ENCODE measurements around the gene GMDS. TPM values are rescaled to one million over a fixed set of nuclear protein-coding genes. Genes with fewer than 3 reads are reported as not detected.

The GMDS gene
- total RNA-seq, 1 experiment from 2014 or later: 10.0 TPM

- no peak for DNase-seq (ENCODE audit: low read depth)
Measured at GRCh38 chr6:1614448-1615150, 630.8 kb downstream of the GMDS start.

GRCh38 chr6:1613688-1614447 lies 631.5 kb downstream of the GMDS start:
- peak; percentile 44 for DNase-seq (ENCODE audit: low read depth)

GRCh38 chr6:1613346-1613687 lies 632.1 kb downstream of the GMDS start:
- no peak for DNase-seq (ENCODE audit: low read depth)

GRCh38 chr6:1612974-1613306 lies 632.5 kb downstream of the GMDS start:
- DNase-seq (ENCODE audit: low read depth): peak; percentile 77

GRCh38 chr6:1612299-1612973 lies 633.0 kb downstream of the GMDS start:
- no peak for DNase-seq (ENCODE audit: low read depth)

GRCh38 chr6:1611572-1612298 lies 633.7 kb downstream of the GMDS start:
- peak; percentile 64 for DNase-seq (ENCODE audit: low read depth)

- peak; percentile 77 for DNase-seq (ENCODE audit: low read depth)
Measured at GRCh38 chr6:1611322-1611571, 634.2 kb downstream of the GMDS start.

DNA sequence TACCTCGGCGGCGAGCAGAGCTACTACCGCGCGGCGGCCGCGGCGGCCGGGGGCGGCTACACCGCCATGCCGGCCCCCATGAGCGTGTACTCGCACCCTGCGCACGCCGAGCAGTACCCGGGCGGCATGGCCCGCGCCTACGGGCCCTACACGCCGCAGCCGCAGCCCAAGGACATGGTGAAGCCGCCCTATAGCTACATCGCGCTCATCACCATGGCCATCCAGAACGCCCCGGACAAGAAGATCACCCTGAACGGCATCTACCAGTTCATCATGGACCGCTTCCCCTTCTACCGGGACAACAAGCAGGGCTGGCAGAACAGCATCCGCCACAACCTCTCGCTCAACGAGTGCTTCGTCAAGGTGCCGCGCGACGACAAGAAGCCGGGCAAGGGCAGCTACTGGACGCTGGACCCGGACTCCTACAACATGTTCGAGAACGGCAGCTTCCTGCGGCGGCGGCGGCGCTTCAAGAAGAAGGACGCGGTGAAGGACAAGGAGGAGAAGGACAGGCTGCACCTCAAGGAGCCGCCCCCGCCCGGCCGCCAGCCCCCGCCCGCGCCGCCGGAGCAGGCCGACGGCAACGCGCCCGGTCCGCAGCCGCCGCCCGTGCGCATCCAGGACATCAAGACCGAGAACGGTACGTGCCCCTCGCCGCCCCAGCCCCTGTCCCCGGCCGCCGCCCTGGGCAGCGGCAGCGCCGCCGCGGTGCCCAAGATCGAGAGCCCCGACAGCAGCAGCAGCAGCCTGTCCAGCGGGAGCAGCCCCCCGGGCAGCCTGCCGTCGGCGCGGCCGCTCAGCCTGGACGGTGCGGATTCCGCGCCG lies 634.7 kb downstream of the GMDS start:
- DNase-seq (ENCODE audit: low read depth): peak; percentile 73

DNA sequence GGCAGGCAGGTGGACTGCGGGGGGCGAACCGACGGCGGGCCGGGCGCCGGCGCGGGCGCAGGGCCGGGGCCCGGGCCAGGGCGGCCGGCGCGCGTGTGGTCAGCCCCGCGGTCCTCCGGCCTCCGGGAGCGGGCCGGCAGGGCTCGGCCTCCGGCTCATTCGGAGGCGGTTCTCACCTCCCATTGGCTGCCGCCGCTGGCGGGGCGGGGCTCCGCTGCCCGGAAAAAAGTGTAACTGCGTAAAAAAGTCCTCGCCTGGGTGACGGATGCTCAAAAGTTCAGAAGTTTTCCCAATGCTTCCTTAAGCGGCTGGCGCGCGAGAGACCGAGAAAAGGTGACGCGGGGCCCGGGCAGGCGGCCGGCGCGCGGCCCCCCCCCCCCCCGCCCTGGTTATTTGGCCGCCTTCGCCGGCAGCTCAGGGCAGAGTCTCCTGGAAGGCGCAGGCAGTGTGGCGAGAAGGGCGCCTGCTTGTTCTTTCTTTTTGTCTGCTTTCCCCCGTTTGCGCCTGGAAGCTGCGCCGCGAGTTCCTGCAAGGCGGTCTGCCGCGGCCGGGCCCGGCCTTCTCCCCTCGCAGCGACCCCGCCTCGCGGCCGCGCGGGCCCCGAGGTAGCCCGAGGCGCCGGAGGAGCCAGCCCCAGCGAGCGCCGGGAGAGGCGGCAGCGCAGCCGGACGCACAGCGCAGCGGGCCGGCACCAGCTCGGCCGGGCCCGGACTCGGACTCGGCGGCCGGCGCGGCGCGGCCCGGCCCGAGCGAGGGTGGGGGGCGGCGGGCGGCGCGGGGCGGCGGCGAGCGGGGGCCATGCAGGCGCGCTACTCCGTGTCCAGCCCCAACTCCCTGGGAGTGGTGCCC lies 635.5 kb downstream of the GMDS start, which contains the start of gene FOXC1:
TSS of gene FOXC1 (plus strand) at position 268 of the 849 bp plus-strand sequence. CDS start at position 799, 531 bp downstream.
- peak; percentile 93 for DNase-seq (ENCODE audit: low read depth)

- DNase-seq (ENCODE audit: low read depth): peak; percentile 69
Measured at GRCh38 chr6:1609041-1609647, 636.3 kb downstream of the GMDS start.

GRCh38 chr6:1608222-1609040 lies 637.0 kb downstream of the GMDS start:
- DNase-seq (ENCODE audit: low read depth): no peak

DNA sequence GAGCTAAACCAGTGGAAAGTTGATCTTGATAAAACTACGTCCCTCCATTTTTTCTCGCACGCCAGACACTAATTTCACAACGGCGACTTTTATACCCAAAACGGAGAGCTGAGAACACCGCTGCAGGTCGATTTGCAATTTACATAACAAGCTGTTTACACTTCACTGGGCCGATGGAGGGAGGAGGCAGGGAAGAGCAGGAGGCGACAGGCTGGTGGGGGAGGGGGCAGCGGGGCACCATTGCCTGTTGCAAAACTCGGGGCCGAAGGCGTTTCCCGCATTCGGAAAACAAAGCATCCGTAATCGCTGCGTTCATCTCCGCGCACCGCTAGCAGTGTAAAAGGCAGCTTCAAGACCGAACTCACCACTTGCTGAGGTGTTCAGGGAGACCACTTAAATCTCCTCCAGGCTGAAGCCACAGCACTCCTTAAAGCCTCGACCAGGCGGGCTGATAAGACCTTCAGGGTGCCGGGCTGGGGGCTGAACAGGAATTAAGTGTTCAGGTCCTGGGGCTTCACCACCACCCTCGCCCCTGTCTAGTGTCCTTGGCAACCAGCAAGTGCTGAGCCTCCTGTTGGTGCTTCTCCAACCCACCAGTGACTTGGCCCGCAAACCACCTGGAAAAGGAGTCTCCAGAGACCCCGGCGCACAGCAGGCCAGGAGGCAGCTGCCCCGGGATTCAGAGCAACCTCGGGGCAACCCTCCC lies 637.7 kb downstream of the GMDS start:
- no peak for DNase-seq (ENCODE audit: low read depth)

DNA sequence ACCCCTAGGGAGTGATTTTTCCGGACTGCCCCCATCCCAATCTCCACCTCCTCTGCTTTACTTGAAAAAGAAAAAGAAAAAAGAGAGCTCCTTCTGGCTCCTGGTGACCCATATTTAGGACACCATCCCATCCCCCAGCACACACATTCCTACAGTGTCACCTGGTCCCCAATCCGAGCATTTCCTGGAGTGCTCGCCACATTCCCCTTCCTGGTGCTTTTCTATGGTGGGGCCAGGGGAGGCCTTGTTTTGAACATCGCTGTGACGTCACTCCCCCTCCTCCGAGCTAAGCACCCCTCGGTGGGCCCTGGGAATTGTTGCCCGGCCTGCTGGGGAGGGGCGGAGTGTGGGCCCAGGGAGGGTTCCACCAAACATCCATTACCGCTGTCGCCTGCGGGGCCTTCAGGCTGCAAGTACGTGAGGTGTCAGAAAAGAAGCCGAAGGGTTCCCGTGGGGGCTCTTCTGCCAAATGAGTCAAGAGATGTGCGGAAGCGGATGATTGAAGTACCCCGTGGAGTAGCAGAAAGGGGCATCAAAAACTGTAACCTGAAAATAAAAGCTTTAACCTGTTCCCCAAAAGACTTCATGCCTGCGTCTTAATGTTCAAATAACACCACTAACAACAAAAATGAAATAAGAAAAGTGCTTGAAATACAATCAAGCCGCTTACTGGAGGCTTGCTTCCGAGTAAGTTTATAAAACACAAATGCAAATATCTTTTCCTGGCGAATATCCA lies 638.5 kb downstream of the GMDS start:
- no peak for DNase-seq (ENCODE audit: low read depth)

GRCh38 chr6:1605893-1606779 lies 639.3 kb downstream of the GMDS start:
- DNase-seq (ENCODE audit: low read depth): no peak

DNA sequence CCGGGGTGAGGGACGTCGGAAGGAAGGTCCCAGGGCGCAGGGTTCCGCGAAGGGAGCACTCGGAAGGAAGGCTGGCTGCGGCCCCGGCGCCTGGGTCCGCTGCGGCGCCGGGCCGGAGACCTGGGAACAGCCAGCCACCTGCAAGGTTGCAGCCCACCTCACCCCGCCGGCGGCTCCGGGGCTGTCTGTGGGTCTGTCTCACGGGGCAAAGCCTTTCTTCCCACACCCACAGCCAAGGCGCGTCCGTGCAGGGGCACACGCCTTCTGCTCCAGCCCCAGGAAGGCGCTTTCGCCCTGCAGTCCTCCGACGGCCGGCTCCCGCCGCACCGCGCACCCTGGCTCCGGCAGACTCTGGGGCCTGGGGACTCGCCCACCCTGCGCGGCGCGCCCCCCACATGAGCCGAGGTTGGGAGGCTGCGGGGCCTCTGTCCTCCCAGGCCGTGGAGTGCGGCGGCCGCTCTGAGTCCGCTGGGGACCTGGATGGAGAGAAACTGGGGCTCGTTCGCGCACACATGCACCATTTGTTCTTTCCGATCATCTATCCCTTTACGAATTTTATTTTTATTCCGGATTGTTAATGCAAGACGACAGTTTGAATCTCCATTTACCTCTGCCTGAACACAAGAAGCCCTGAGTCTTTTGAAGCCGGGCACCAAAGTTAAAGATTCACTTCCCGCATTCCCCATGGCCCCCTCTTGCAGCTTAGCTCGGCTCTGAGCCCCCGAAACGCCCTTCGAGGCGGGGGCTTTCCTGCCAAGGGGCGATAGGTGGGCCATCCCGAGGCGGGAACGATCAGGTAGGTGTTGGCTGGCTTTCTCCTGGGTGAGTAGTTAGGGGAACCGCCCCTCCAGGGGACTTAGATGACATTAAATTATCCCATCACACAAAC lies 640.2 kb downstream of the GMDS start:
- no peak for DNase-seq (ENCODE audit: low read depth)

Data from Daoy (cell line).